Activated CD8-positive, alpha-beta memory T cell treated with anti-CD3 and anti-CD28 coated beads, Interleukin-2, amount 10 ng/mL, durations not matched to agents 7 days and 5 days (primary cell): ENCODE measurements around the gene ZCCHC2. TPM values are rescaled to one million over a fixed set of nuclear protein-coding genes. Genes with fewer than 3 reads are reported as not detected.

Source experiments
- ATAC-seq: fragments of 150-1000 bp; cut with Tn5 transposase; one replicate; pipeline ENCODE4 v1.10.0; 2021; ENCODE audit warnings: moderate library complexity
- CTCF ChIA-PET: fragments of 350-600 bp; sonication (Branson Sonifier 250); formaldehyde crosslinking; loops from one replicate; lab custom pipeline; 2021; ENCODE audit warnings: antibody characterized with exemption; lab: Charles Lee
- DNase-seq: peaks from one replicate; pipeline ENCODE4 v3.0.0-alpha.2; 2020
- H3K27ac Mint-ChIP-seq: one replicate; pipeline ENCODE4 v1.8.0; 2021; ENCODE audit warnings: mild to moderate bottlenecking, mixed read lengths
- H3K27me3 Mint-ChIP-seq: one replicate; pipeline ENCODE4 v1.8.0; 2021; ENCODE audit warnings: mixed read lengths
- H3K36me3 Mint-ChIP-seq: one replicate; pipeline ENCODE4 v1.8.0; 2021; ENCODE audit warnings: mild to moderate bottlenecking, mixed read lengths
- H3K4me1 Mint-ChIP-seq: one replicate; pipeline ENCODE4 v1.8.0; 2021; ENCODE audit warnings: mixed read lengths
- H3K4me3 Mint-ChIP-seq: one replicate; pipeline ENCODE4 v1.8.0; 2021; ENCODE audit warnings: mild to moderate bottlenecking, moderate library complexity, mixed read lengths
- H3K9me3 Mint-ChIP-seq: one replicate; pipeline ENCODE4 v1.8.0; 2022; ENCODE audit warnings: low read depth, mixed read lengths
- total RNA-seq, 2 experiments: library from RNA; stranded (reverse); gene quantifications; one replicate each; pipeline ENCODE4 v1.2.3, GENCODE V29; 2021

The ZCCHC2 gene
- total RNA-seq, 2 experiments from 2014 or later = 45.7 to 71.8 TPM

GRCh38 chr18:62596145-62597005 is 73.5 kb downstream of the ZCCHC2 start:
- CTCF ChIA-PET = interaction anchor here (0.9 to 1.5 kb wide), 4 partner anchors 10 to 362 kb away, joined by 3 read pairs; no protein-coding TSS in a partner anchor

GRCh38 chr18:62601871-62602270 is 79.0 kb downstream of the ZCCHC2 start:
- DNase-seq (no peak), ATAC-seq (no peak)
- no peak overlapping the region for H3K4me3 Mint-ChIP-seq
- H3K9me3 Mint-ChIP-seq = no peaks in the 10 kb centered on the region
- peaks cover 11% of the 10 kb centered on the region for H3K4me1 Mint-ChIP-seq
- H3K27ac Mint-ChIP-seq = no peak overlapping the region
- peaks cover 61% of the 10 kb centered on the region for H3K27me3 Mint-ChIP-seq
- H3K36me3 Mint-ChIP-seq = no peaks in the 10 kb centered on the region
- CTCF ChIA-PET = interaction anchor here (0.6 kb wide), 1 partner anchor 282 kb away, joined by 4 read pairs; no protein-coding TSS in a partner anchor

More at GRCh38 chr18:62596145-62597005, 73.5 kb downstream of the ZCCHC2 start:
- H3K27me3 Mint-ChIP-seq = peaks cover 58% of the 10 kb centered on the region
- H3K4me3 Mint-ChIP-seq = peak overlapping the region; percentile 54
- peaks cover 4% of the 10 kb centered on the region for H3K9me3 Mint-ChIP-seq
- H3K27ac Mint-ChIP-seq = no peak overlapping the region
- ATAC-seq = peak; percentile 64
- DNase-seq = no peak
- H3K4me1 Mint-ChIP-seq = peaks cover 17% of the 10 kb centered on the region
- no peaks in the 10 kb centered on the region for H3K36me3 Mint-ChIP-seq

- Mint-ChIP-seq H3K9me3 (no peaks in the 10 kb centered on the region), H3K27me3 (peaks cover 54% of the 10 kb centered on the region), H3K27ac (no peak overlapping the region), H3K36me3 (no peaks in the 10 kb centered on the region), H3K4me1 (peaks cover 6% of the 10 kb centered on the region), H3K4me3 (no peak overlapping the region)
- CTCF ChIA-PET = no interaction called here
- no peak for DNase-seq
- no peak for ATAC-seq
Measured at GRCh38 chr18:62602706-62603105, 79.9 kb downstream of the ZCCHC2 start.

DNA sequence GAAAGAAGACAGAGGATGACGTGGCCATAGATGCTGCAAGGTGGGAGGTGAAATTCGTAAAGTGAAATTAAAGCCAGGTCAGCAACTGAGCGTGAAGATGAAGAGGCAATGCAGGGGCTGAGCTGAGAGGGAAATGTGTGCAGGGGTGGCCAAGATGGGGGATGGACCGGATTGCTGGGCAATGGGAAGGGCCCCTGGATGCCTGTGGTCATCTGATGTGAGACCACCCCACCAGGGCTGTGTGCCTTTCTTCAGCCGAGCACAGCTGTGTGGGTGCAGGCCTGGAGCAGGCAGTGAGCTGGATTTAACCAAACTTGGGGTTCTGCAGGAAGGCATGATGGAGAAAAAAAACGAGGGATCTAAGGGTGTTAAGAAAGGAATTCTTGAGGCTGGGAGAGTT is 80.4 kb downstream of the ZCCHC2 start:
- CTCF ChIA-PET = interaction anchor here (0.7 kb wide), 1 partner anchor 17 kb away, joined by 4 read pairs; no protein-coding TSS in a partner anchor
- Mint-ChIP-seq H3K27me3 (peaks cover 52% of the 10 kb centered on the region), H3K4me1 (peaks cover 7% of the 10 kb centered on the region), H3K4me3 (no peak overlapping the region), H3K36me3 (no peaks in the 10 kb centered on the region), H3K27ac (no peak overlapping the region), H3K9me3 (no peaks in the 10 kb centered on the region)
- DNase-seq (no peak), ATAC-seq (no peak)

GRCh38 chr18:62603979-62604378 is 81.2 kb downstream of the ZCCHC2 start:
- no peak overlapping the region for H3K27ac Mint-ChIP-seq
- no peaks in the 10 kb centered on the region for H3K36me3 Mint-ChIP-seq
- no peak overlapping the region for H3K4me3 Mint-ChIP-seq
- H3K4me1 Mint-ChIP-seq = peaks cover 8% of the 10 kb centered on the region
- ATAC-seq = no peak
- H3K27me3 Mint-ChIP-seq = peaks cover 44% of the 10 kb centered on the region
- CTCF ChIA-PET = no interaction called here
- no peak for DNase-seq
- H3K9me3 Mint-ChIP-seq = no peaks in the 10 kb centered on the region

DNA sequence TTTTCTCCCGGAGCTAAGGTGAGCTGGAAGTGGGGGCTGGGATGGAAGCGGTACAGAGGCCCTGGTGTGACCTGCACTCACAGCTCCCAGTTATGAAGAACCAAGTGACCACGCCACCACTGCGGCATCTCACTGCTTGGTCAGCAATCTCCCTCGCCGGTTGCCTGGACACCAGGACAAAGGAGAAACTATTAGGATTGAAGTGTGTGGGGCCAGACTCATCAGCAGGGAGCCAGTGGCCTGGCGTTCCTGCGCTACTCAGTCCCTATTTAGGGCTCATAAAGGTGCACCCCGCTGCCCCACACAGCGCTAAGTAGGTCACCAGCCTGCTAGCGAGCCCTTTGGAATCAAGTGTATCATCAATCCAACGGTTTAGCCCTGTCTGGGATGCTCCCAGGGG is 82.9 kb downstream of the ZCCHC2 start:
- no peaks in the 10 kb centered on the region for H3K36me3 Mint-ChIP-seq
- H3K9me3 Mint-ChIP-seq = no peaks in the 10 kb centered on the region
- DNase-seq (no peak), ATAC-seq (no peak)
- CTCF ChIA-PET = no interaction called here
- peaks cover 37% of the 10 kb centered on the region for H3K27me3 Mint-ChIP-seq
- H3K27ac Mint-ChIP-seq = no peak overlapping the region
- peaks cover 2% of the 10 kb centered on the region for H3K4me1 Mint-ChIP-seq
- H3K4me3 Mint-ChIP-seq = no peak overlapping the region

- ATAC-seq (no peak), DNase-seq (no peak)
- no peaks in the 10 kb centered on the region for H3K36me3 Mint-ChIP-seq
- CTCF ChIA-PET = no interaction called here
- H3K27ac Mint-ChIP-seq = no peak overlapping the region
- H3K4me3 Mint-ChIP-seq = no peak overlapping the region
- H3K4me1 Mint-ChIP-seq = peaks cover 2% of the 10 kb centered on the region
- H3K9me3 Mint-ChIP-seq = no peaks in the 10 kb centered on the region
- H3K27me3 Mint-ChIP-seq = peaks cover 39% of the 10 kb centered on the region
Measured at GRCh38 chr18:62606106-62606505, 83.3 kb downstream of the ZCCHC2 start.

DNA sequence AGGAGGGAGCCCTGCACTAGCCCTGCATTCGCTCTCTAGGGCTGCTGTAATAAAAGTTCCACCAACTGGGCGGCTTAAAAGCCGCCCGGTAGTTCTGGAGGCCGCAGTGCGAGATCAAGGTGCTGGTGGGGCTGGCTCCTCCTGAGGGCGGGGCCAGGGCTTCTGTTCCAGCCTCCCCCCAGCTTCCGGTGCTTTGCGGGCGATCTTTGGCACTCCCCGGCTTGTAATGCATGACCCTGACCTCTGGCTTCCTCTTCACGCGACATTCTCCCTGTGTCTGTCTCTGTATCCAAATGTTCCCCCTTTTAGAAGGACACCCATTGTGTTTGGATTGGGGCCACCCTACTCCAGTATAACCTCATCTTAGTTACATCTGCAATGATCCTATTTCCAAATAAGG is 84.5 kb downstream of the ZCCHC2 start:
- no peak for ATAC-seq
- CTCF ChIA-PET = no interaction called here

GRCh38 chr18:62607708-62608428 is 85.0 kb downstream of the ZCCHC2 start:
- Mint-ChIP-seq H3K27me3 (peaks cover 35% of the 10 kb centered on the region), H3K4me3 (no peak overlapping the region), H3K36me3 (no peaks in the 10 kb centered on the region), H3K9me3 (no peaks in the 10 kb centered on the region), H3K27ac (no peak overlapping the region), H3K4me1 (peaks cover 2% of the 10 kb centered on the region)
- DNase-seq = no peak
- CTCF ChIA-PET = no interaction called here
- no peak for ATAC-seq

More for the DNA sequence above, 84.5 kb downstream of the ZCCHC2 start:
- H3K4me1 Mint-ChIP-seq = peaks cover 2% of the 10 kb centered on the region
- H3K4me3 Mint-ChIP-seq = no peak overlapping the region
- no peaks in the 10 kb centered on the region for H3K9me3 Mint-ChIP-seq
- peaks cover 33% of the 10 kb centered on the region for H3K27me3 Mint-ChIP-seq
- no peak overlapping the region for H3K27ac Mint-ChIP-seq
- H3K36me3 Mint-ChIP-seq = no peaks in the 10 kb centered on the region
- no peak for DNase-seq

GRCh38 chr18:62609764-62610163 is 86.9 kb downstream of the ZCCHC2 start:
- ATAC-seq = no peak
- Mint-ChIP-seq H3K4me3 (no peak overlapping the region), H3K4me1 (peaks cover 2% of the 10 kb centered on the region), H3K27me3 (peaks cover 37% of the 10 kb centered on the region), H3K36me3 (no peaks in the 10 kb centered on the region), H3K27ac (no peak overlapping the region), H3K9me3 (no peaks in the 10 kb centered on the region)
- CTCF ChIA-PET = no interaction called here
- DNase-seq = no peak

DNA sequence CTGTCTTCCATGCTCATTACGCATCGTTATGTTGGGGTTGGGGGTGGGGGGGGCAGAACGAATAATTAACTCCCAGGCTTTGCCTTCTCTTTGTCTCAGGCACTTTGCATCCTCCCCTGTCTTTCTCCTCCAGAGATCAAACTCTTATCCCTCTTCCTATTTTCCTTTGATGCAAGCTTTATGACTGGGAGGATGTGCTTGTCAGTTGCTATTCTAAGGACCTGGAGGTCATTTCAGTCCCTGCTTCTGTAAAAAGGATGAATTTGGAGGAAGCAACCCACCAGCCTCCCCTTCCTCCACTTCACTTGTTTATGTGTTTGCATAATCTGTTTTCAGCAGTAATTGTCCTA is 87.5 kb downstream of the ZCCHC2 start:
- H3K36me3 Mint-ChIP-seq = no peaks in the 10 kb centered on the region

DNA sequence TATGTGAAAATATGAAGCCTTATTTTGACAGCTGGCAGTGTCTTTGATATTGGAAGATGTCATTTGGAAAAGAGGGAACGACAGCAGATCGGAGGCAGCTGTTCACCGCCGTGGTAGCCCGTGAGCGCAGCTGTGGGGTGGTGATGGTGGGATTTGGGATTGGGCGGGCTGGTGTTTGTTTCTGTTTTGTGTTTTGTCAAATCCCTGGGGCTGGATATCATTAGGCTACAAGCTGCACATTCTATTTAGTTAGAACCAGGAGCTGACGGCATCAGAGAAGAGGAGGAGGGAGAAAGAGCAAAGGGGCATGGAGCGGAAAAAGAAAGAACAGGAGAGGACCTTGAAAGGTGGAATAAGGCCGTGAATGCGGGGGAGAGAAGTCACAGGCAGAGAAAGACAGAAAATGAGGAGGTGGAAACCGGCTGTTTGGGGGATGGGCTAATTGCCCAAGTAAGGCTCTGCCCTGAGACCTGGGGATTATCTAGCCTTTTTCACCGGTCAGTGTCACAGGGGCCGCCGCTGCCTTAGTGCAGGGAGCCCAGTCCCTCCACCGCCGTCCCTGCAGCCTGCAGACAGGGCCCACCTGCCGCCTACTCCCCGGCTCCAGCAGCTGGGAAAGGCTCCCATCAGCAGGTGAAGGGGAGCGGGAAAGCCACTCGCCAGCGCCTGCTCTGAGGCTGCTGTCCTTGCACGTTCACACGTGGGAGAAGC is 88.0 kb downstream of the ZCCHC2 start:
- peaks cover 44% of the 10 kb centered on the region for H3K27me3 Mint-ChIP-seq
- ATAC-seq = no peak
- H3K36me3 Mint-ChIP-seq = no peaks in the 10 kb centered on the region
- CTCF ChIA-PET = no interaction called here
- H3K27ac Mint-ChIP-seq = no peak overlapping the region
- H3K4me3 Mint-ChIP-seq = no peak overlapping the region
- no peak for DNase-seq
- no peaks in the 10 kb centered on the region for H3K9me3 Mint-ChIP-seq
- peaks cover 2% of the 10 kb centered on the region for H3K4me1 Mint-ChIP-seq

More for the DNA sequence above, 87.5 kb downstream of the ZCCHC2 start:
- CTCF ChIA-PET = no interaction called here
- ATAC-seq (no peak), DNase-seq (no peak)
- Mint-ChIP-seq H3K27me3 (peaks cover 42% of the 10 kb centered on the region), H3K9me3 (no peaks in the 10 kb centered on the region), H3K4me3 (no peak overlapping the region), H3K27ac (no peak overlapping the region), H3K4me1 (peaks cover 2% of the 10 kb centered on the region)
